HepG2 (cell line): Measurements from ENCODE around the gene MRPS10. TPM values are rescaled to one million over a fixed set of nuclear protein-coding genes. Genes with fewer than 3 reads are reported as not detected.

Experiments used
- ATAC-seq: fragments of 200-7000 bp; cut with Tn5 transposase; 3 replicates; pipeline ENCODE4 v1.9.1; 2020; ENCODE audit warnings: mild to moderate bottlenecking, moderate library complexity
- BruUV-seq: library from RNA; stranded (reverse); fragments of 400-500 nt; replicated peaks from 2 replicates; lab custom pipeline; 2021; lab: Mats Ljungman, UMichigan
- CTCF ChIA-PET: fragments of 300-600 bp; formaldehyde crosslinking; extraction: SDS; loops from one replicate; lab custom pipeline; 2021; ENCODE audit warnings: low total read pairs, inconsistent platforms, low intra/inter-chr PET ratio; lab: Yijun Ruan, JAX
- POLR2A ChIA-PET: fragments of 350-600 bp; sonication (Branson Sonifier 250); formaldehyde crosslinking; loops from one replicate; lab custom pipeline; 2020; ENCODE audit warnings: antibody characterized with exemption, inconsistent platforms; lab: Yijun Ruan, JAX
- DNase-seq: peaks from one replicate; pipeline ENCODE4 v3.0.0-alpha.2; 2015; ENCODE audit warnings: low spot score
- FAIRE-seq: peaks from 3 replicates; lab custom pipeline; 2011; peaks lifted over from hg19 to GRCh38; lab: Jason Lieb, UNC
- H2AFZ ChIP-seq: one replicate; pipeline ENCODE4 v1.6.1; 2011; ENCODE audit warnings: low read length, inconsistent platforms
- H3K27ac ChIP-seq: fragments of 300-600 bp; 3 replicates; pipeline ENCODE4 v1.8.0; 2011; ENCODE audit warnings: mixed run types, mild to moderate bottlenecking, mixed read lengths, low read length, inconsistent platforms; ENCODE audit not compliant: insufficient read depth; ENCODE audit errors: extremely low read length
- H3K27me3 ChIP-seq, 2 experiments: fragments of 200-600 bp in 1 of 2; 2 replicates in 1 of 2; 3 replicates in 1 of 2; pipeline versions ENCODE4 v1.6.0 to v1.8.0; 2011; ENCODE audit warnings: low read length in 2 of 2, mild to moderate bottlenecking in 2 of 2, moderate library complexity in 2 of 2, inconsistent platforms in 1 of 2; ENCODE audit not compliant: insufficient read depth in 2 of 2, control insufficient read depth in 1 of 2
- H3K36me3 ChIP-seq, 2 experiments: fragments of 200-600 bp in 1 of 2; replicated peaks in 1 of 2; 2 replicates in 1 of 2; 3 replicates in 1 of 2; pipeline versions ENCODE4 v1.5.1 to v1.8.0; 2011; ENCODE audit warnings: low read length in 2 of 2, inconsistent platforms in 1 of 2; ENCODE audit not compliant: insufficient read depth in 2 of 2, control insufficient read depth in 1 of 2
- H3K4me1 ChIP-seq: 2 replicates; pipeline ENCODE4 v1.5.1; 2012; ENCODE audit warnings: low read length, inconsistent platforms; ENCODE audit not compliant: insufficient read depth
- H3K4me2 ChIP-seq: 2 replicates; pipeline ENCODE4 v1.6.0; 2011; ENCODE audit warnings: low read depth, low read length, inconsistent platforms
- H3K4me3 ChIP-seq, 3 experiments: fragments of 200-600 bp in 1 of 3; sonication (generic), shearing (Covaris generic) in 1 of 3; replicated peaks in 1 of 3; 2 replicates each; pipeline ENCODE4 v1.5.1; 2011 to 2016; ENCODE audit warnings: low read length in 3 of 3, inconsistent platforms in 2 of 3, low read depth in 2 of 3, mild to moderate bottlenecking in 2 of 3, control low read depth in 1 of 3, mixed read lengths in 1 of 3; ENCODE audit not compliant: insufficient read depth in 1 of 3
- H3K79me2 ChIP-seq: one replicate; pipeline ENCODE4 v1.6.1; 2011; ENCODE audit warnings: low read length, inconsistent platforms; ENCODE audit not compliant: insufficient read depth
- H3K9ac ChIP-seq: 2 replicates; pipeline ENCODE4 v1.6.0; 2011; ENCODE audit warnings: mild to moderate bottlenecking, low read depth, low read length, inconsistent platforms; ENCODE audit not compliant: insufficient read depth
- H3K9me3 ChIP-seq: 2 replicates; pipeline ENCODE4 v1.5.1; 2012; ENCODE audit warnings: mild to moderate bottlenecking, low read length
- H4K20me1 ChIP-seq: 2 replicates; pipeline ENCODE4 v1.6.0; 2011; ENCODE audit warnings: inconsistent platforms, mild to moderate bottlenecking, low read length, moderate library complexity; ENCODE audit not compliant: insufficient read depth
- BHLHE40 ChIP-seq: IDR thresholded peaks from 2 replicates; pipeline ENCODE4 v1.6.1; 2011; ENCODE audit warnings: low read length, improper control_type of control experiment
- KDM2A ChIP-seq: sonication (generic); formaldehyde crosslinking; IDR thresholded peaks from 2 replicates; pipeline ENCODE4 v1.4.0; 2020; ENCODE audit warnings: low read depth, missing genetic modification reagents, borderline replicate concordance
- NFE2 ChIP-seq: sonication (generic); formaldehyde crosslinking; IDR thresholded peaks from 2 replicates; pipeline ENCODE4 v1.4.0; 2020; ENCODE audit warnings: missing genetic modification reagents
- ZC3H4 ChIP-seq: sonication (generic); formaldehyde crosslinking; IDR thresholded peaks from 2 replicates; pipeline ENCODE4 v1.4.0; 2020; ENCODE audit warnings: missing genetic modification reagents, borderline replicate concordance
- ZNF12 ChIP-seq: sonication (generic); formaldehyde crosslinking; IDR thresholded peaks from 2 replicates; pipeline ENCODE4 v1.5.0; 2020; ENCODE audit warnings: missing genetic modification reagents
- ZNF317 ChIP-seq: sonication (generic); formaldehyde crosslinking; IDR thresholded peaks from 2 replicates; pipeline ENCODE4 v1.5.0; 2020; ENCODE audit warnings: mild to moderate bottlenecking, missing genetic modification reagents
- ZNF766 ChIP-seq: sonication (generic); formaldehyde crosslinking; IDR thresholded peaks from 2 replicates; pipeline ENCODE4 v1.5.0; 2020; ENCODE audit warnings: missing genetic modification reagents, borderline replicate concordance
- WGBS: methylation state at CpG from one replicate; pipeline ENCODE4 v1.1.6; 2017; ENCODE audit warnings: low lambda C conversion rate; 5-methylcytosine and 5-hydroxymethylcytosine counted together
- in situ Hi-C: cut with HindIII; loops from 2 replicates; pipeline ENCODE4 v1.10.0; 2017; ENCODE audit warnings: low pct_unique_long_range_greater_than_20kb; ENCODE audit not compliant: extremely low pct_ligation_motif_present
- intact Hi-C: fragments of 100-400 bp; cut with micrococcal nuclease; formaldehyde crosslinking; loops from one replicate; pipeline ENCODE4 v1.10.0; 2022; ENCODE audit not compliant: unreplicated experiment
- polyA plus RNA-seq, 8 experiments: library from polyadenylated mRNA; depleted of rRNA in 3 of 8; stranded (reverse) in 7 of 8; unstranded in 1 of 8; fragments of >200 nt; fragmentation: Illumina TruSeq in 4 of 8; extraction: Trizol in 4 of 8; gene quantifications; 2 replicates each; pipeline versions ENCODE4 v1.2.1 to v1.2.3, GENCODE V29; 2011 to 2016; ENCODE audit warnings: low read depth in 4 of 8, missing spikeins in 1 of 8, mixed read lengths in 1 of 8; ENCODE audit not compliant: insufficient read depth in 1 of 8
- total RNA-seq, 5 experiments: library from RNA; depleted of rRNA; stranded (reverse); fragments of >200 nt; fragmentation: Illumina TruSeq; extraction: Trizol; gene quantifications; 2 replicates each; pipeline ENCODE4 v1.2.3, GENCODE V29; 2016; ENCODE audit warnings: low read depth in 1 of 5
- TF ChIP-seq, protein P1 (sequence below): IDR thresholded peaks from 2 replicates; pipeline ENCODE4 v1.4.0; 2020; ENCODE audit warnings: mild to moderate bottlenecking, missing genetic modification reagents
- TF ChIP-seq, protein P2 (sequence below): sonication (generic); formaldehyde crosslinking; IDR thresholded peaks from 2 replicates; pipeline ENCODE4 v1.8.0; 2022; ENCODE audit warnings: missing genetic modification reagents, low read depth, mild to moderate bottlenecking, borderline replicate concordance

The MRPS10 gene
- total and polyA plus RNA-seq, 2 of the 13 experiments (the other 11 are each of a cell fraction or from before 2014, with no cell fraction given), result 31.7 to 54.6 TPM

DNA sequence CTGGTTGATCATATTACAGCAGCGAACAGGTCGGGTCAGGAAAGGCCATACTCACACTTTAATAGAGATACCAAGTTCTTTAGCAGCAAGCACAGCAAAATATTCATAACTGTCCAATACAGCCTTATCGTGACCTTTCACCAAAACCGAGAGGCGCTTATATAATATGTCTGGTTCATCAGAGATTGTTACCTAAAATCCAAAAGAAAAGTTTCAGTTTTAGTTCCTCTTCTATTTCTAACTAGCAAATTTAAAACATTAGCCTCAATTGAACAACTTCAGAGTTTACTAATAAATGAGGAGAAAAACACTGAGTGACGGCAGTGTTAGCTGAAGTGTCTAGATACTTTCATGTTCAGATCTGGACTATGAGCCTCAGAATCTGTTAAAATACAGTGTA is 5.9 kb downstream of the MRPS10 start:
- in situ Hi-C loops (loop anchor here (25.0 kb wide), 1 partner anchor 424 kb away; the partner anchor contains the start of genes FRS3, PRICKLE4 and TOMM6), intact Hi-C loops (no loop called here)
- ChIA-PET CTCF (no interaction called here), POLR2A (no interaction called here)
- Histone ChIP-seq H3K79me2 (peaks cover 12% of the 10 kb centered on the region), H3K4me1 (peaks cover 21% of the 10 kb centered on the region), H3K36me3 (peaks cover 22 to 48% of the 10 kb centered on the region in 2 experiments), H3K4me3 (no peak overlapping the region), H3K9me3 (no peaks in the 10 kb centered on the region), H3K9ac (no peak overlapping the region), H3K4me2 (no peak overlapping the region), H3K27me3 (no peaks in the 10 kb centered on the region), H2AFZ (no peak overlapping the region), H3K27ac (no peak overlapping the region), H4K20me1 (no peaks in the 10 kb centered on the region)
- FAIRE-seq, result no peak
- TF ChIP-seq, protein P1, sequence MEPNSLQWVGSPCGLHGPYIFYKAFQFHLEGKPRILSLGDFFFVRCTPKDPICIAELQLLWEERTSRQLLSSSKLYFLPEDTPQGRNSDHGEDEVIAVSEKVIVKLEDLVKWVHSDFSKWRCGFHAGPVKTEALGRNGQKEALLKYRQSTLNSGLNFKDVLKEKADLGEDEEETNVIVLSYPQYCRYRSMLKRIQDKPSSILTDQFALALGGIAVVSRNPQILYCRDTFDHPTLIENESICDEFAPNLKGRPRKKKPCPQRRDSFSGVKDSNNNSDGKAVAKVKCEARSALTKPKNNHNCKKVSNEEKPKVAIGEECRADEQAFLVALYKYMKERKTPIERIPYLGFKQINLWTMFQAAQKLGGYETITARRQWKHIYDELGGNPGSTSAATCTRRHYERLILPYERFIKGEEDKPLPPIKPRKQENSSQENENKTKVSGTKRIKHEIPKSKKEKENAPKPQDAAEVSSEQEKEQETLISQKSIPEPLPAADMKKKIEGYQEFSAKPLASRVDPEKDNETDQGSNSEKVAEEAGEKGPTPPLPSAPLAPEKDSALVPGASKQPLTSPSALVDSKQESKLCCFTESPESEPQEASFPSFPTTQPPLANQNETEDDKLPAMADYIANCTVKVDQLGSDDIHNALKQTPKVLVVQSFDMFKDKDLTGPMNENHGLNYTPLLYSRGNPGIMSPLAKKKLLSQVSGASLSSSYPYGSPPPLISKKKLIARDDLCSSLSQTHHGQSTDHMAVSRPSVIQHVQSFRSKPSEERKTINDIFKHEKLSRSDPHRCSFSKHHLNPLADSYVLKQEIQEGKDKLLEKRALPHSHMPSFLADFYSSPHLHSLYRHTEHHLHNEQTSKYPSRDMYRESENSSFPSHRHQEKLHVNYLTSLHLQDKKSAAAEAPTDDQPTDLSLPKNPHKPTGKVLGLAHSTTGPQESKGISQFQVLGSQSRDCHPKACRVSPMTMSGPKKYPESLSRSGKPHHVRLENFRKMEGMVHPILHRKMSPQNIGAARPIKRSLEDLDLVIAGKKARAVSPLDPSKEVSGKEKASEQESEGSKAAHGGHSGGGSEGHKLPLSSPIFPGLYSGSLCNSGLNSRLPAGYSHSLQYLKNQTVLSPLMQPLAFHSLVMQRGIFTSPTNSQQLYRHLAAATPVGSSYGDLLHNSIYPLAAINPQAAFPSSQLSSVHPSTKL (CRISPR knock-in tag), result no peak
- TF ChIP-seq BHLHE40 (no peak), KDM2A (no peak), NFE2 (no peak), ZNF766 (no peak), ZNF12 (CRISPR knock-in tag) (no peak), ZNF317 (CRISPR knock-in tag) (no peak), ZC3H4 (CRISPR knock-in tag) (no peak)
- TF ChIP-seq, protein P2, sequence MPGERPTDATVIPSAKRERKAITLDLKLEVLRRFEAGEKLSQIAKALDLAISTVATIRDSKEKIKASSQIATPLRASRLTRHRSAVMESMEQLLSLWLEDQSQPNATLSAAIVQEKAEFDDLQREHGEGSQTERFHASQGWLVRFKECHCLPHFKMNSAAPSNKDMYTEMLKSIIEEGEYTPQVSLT (CRISPR knock-in tag), result no peak
- no peak for DNase-seq
- no TSS peak for BruUV-seq
- no peak for ATAC-seq
- 98% methylated on average over 6 of the region's 6 CpGs for WGBS
